A549 (cell line): ENCODE data around the gene DNMT1.

ENCODE experiments used
- FOSL2 ChIP-seq, 2 experiments: fragments of 450-650 bp in 1 of 2; fragments of >200 bp in 1 of 2; sonication (Bioruptor Twin) in 1 of 2; formaldehyde crosslinking; IDR thresholded peaks; 2 replicates each; pipeline versions ENCODE4 v1.5.0 to v1.6.1; 2016 to 2020; ENCODE audit warnings: mild to moderate bottlenecking in 1 of 2, moderate library complexity in 1 of 2
- POLR2A ChIP-seq: IDR thresholded peaks from 2 replicates; pipeline ENCODE4 v1.6.1; 2012; ENCODE audit warnings: mild to moderate bottlenecking, low read length
- TF ChIP-seq, protein P1 (sequence below): fragments of 250-450 bp; sonication (Bioruptor Pico); IDR thresholded peaks from 2 replicates; pipeline ENCODE4 v1.5.0; 2021; ENCODE audit warnings: mild to moderate bottlenecking, moderate library complexity, borderline replicate concordance
- TF ChIP-seq, protein P2 (sequence below): fragments of >200 bp; sonication (Bioruptor Twin); formaldehyde crosslinking; IDR thresholded peaks from 3 replicates; pipeline ENCODE4 v1.5.1; 2016
- TF ChIP-seq, protein P3 (sequence below): IDR thresholded peaks from 2 replicates; pipeline ENCODE4 v1.6.1; 2012

DNA sequence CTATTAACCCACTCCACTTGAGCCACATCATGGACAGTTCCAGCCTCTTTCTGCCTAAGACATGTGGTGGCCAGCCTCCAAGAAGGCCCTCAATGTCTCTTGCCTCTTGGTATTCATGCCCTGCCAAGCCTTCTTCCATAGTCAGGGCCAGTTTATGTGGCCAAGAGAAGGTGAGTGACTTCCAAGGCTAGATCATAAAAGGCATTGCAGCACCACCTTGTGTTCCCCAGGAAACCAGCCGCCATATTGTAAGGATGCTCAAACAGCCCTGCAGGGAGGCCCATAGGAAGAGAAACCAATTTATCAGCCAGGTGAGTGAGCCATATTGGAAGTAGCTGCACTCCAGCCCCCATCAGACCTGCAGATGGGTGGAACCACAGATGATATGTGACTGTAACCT lies 12.3 kb upstream of the DNMT1 start:
- TF ChIP-seq, protein P1, sequence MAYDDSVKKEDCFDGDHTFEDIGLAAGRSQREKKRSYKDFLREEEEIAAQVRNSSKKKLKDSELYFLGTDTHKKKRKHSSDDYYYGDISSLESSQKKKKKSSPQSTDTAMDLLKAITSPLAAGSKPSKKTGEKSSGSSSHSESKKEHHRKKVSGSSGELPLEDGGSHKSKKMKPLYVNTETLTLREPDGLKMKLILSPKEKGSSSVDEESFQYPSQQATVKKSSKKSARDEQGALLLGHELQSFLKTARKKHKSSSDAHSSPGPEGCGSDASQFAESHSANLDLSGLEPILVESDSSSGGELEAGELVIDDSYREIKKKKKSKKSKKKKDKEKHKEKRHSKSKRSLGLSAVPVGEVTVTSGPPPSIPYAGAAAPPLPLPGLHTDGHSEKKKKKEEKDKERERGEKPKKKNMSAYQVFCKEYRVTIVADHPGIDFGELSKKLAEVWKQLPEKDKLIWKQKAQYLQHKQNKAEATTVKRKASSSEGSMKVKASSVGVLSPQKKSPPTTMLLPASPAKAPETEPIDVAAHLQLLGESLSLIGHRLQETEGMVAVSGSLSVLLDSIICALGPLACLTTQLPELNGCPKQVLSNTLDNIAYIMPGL (CRISPR knock-in tag): no peak
- TF ChIP-seq FOSL2 (IDR thresholded peaks at IDR 0.05) (no peak), FOSL2 (CRISPR knock-in tag; IDR thresholded peaks at IDR 0.05) (no peak), POLR2A (no peak)
- TF ChIP-seq, protein P2, sequence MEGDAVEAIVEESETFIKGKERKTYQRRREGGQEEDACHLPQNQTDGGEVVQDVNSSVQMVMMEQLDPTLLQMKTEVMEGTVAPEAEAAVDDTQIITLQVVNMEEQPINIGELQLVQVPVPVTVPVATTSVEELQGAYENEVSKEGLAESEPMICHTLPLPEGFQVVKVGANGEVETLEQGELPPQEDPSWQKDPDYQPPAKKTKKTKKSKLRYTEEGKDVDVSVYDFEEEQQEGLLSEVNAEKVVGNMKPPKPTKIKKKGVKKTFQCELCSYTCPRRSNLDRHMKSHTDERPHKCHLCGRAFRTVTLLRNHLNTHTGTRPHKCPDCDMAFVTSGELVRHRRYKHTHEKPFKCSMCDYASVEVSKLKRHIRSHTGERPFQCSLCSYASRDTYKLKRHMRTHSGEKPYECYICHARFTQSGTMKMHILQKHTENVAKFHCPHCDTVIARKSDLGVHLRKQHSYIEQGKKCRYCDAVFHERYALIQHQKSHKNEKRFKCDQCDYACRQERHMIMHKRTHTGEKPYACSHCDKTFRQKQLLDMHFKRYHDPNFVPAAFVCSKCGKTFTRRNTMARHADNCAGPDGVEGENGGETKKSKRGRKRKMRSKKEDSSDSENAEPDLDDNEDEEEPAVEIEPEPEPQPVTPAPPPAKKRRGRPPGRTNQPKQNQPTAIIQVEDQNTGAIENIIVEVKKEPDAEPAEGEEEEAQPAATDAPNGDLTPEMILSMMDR: no peak
- TF ChIP-seq, protein P3, sequence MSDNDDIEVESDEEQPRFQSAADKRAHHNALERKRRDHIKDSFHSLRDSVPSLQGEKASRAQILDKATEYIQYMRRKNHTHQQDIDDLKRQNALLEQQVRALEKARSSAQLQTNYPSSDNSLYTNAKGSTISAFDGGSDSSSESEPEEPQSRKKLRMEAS: no peak
